Body of pancreas (tissue), 4 donors: Measurements from ENCODE around the gene FAM83F.
"Not testable (repeated sequence)": the region's sequence is repeated elsewhere in the genome, so short reads cannot be mapped to it uniquely, and the experiment has no call there.

Experiments used
- POLR2A ChIP-seq, 3 donors: fragments of 450-650 bp; IDR thresholded peaks; one replicate each; pipeline ENCODE4 v1.6.1; 2016; ENCODE audit warnings: antibody characterized with exemption in 3 of 3, mild to moderate bottlenecking in 2 of 3
- TF ChIP-seq, protein P1 (sequence below), 7 experiments: fragments of 450-650 bp in 4 of 7; fragments of 200-600 bp in 3 of 7; sonication (generic) in 3 of 7; IDR thresholded peaks; one replicate each; pipeline ENCODE4 v1.5.1; 2016 to 2019; ENCODE audit warnings: antibody characterized with exemption in 7 of 7

DNA sequence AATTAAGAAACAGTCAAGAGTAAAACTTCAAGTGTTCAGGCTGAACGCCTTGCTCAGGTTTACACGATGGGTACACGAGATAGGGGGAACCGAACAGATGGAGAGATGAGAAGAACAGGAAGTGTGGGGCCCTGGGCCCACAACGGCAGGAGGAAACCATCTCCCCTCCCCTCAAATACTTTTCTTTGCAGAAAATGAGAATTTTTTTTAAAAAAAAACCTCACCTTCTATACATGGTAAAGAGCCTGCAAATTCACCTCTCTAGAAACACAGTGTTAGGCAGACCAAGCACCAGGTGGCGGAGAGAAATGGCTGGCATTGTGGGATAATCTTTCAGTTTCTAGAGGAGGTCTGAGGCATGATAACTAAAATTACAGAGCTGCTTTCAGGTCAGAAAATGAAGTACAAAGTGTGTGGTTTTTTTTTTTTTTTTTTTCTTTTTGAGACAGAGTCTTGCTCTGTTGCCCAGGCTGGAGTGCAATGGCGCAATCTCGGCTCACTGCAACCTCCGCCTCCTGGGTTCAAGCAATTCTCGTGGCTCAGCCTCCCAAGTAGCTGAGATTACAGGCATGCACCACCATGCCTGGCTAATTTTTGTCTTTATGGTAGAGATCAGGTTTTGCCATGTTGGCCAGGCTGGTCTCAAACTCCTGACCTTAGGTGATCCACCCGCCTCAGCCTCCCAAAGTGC lies 43.0 kb upstream of the FAM83F start:
- TF ChIP-seq, protein P1, sequence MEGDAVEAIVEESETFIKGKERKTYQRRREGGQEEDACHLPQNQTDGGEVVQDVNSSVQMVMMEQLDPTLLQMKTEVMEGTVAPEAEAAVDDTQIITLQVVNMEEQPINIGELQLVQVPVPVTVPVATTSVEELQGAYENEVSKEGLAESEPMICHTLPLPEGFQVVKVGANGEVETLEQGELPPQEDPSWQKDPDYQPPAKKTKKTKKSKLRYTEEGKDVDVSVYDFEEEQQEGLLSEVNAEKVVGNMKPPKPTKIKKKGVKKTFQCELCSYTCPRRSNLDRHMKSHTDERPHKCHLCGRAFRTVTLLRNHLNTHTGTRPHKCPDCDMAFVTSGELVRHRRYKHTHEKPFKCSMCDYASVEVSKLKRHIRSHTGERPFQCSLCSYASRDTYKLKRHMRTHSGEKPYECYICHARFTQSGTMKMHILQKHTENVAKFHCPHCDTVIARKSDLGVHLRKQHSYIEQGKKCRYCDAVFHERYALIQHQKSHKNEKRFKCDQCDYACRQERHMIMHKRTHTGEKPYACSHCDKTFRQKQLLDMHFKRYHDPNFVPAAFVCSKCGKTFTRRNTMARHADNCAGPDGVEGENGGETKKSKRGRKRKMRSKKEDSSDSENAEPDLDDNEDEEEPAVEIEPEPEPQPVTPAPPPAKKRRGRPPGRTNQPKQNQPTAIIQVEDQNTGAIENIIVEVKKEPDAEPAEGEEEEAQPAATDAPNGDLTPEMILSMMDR (IDR thresholded peaks at IDR 0.05), result not testable (repeated sequence)
- not testable (repeated sequence) for TF ChIP-seq POLR2A (IDR thresholded peaks at IDR 0.05)
